ENCODE data around the gene DUSP16.

DUSP16 gene

DNA sequence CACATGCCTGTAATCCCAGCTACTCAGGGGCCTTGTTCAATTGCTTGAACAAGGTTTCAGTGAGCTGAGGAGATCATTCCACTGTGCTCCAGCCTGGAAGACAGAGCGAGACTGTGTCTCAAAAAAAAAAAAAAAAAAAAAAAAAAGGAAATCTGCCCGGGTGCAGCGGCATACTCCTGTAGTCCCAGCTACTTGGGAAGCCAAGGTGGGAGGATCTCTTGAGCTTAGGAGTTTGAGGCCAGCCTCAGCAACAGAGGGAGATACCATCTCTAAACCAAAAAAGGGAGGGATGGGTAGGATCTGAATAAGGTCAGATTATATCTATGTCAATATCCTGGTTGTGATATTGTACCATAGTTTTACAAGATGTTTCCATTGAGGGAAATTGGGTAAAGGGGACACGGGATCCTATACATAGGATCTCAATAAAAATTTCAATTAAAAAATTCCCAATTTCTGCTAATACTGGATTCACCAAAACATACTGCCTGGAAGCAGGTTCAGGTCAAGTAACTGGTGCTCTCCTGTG is 129.4 kb downstream of the DUSP16 start:
- DNase-seq, result no peak

- no peak for DNase-seq
Measured at GRCh38 chr12:12432364-12432763, 130.3 kb downstream of the DUSP16 start.

GRCh38 chr12:12428961-12429657 is 133.6 kb downstream of the DUSP16 start:
- no peak for DNase-seq

GRCh38 chr12:12428047-12428446 is 134.6 kb downstream of the DUSP16 start:
- DNase-seq, result peak; percentile 0

DNA sequence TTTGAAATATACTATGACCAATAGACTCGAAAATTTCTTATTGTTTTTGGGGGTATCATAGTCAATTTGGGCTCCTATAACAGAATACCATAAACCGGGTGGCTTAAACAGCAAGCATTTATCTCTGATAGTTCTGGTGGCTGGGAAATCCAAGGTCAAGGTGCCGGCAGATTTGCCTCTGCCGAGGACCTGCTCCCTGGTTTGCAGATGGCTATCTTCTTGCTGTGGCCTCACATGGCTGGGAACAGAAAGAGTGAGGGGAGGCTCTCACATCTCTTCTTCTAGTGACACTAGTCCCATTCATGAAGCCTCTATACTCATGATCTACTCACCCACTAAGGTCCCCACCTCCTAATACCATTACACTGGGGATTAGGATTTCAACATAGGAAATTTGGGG is 135.1 kb downstream of the DUSP16 start:
- DNase-seq, result no peak

DNA sequence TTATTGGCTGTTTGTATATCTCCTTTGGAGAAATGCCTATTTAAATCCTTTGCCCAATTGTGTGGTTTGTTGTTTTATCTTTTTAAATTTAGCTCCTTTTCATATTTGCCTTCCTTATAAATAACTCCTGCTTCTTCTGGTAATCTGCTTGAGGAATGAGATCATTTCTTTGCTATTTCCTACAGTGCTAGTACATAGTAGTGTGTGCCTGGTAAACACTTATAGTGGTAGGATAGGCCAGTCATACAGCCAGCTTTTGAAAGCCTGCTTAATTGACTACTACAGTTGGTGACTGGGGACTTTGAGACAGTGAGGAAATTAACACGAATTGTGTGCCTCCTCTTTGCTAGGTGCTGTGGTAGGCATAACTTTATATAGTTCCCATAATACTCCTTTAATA is 137.0 kb downstream of the DUSP16 start:
- DNase-seq, result no peak

DNA sequence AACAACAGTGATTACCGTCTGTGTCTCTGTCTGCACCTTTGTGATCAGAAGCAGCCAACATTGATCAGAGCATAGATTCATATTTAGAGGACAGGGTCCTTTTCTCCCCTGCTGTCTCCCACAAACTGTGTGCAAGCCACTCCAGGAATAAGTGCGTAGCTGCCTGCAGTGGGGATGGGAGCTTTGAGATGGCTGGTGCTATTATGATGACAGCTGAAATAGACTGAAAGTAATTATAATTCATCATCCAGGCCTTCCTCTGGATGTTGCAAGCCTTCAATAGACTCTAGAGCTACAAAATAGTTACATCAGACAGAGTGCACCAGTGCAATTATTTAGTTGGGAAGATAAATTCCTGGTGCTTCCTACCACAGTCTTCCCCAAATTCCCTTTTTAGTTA is 137.7 kb downstream of the DUSP16 start:
- DNase-seq, result no peak

Measured in NCI-H524 treated with DMSO at 0.1 percent for 48 hours (cell line).